ENCODE results near the gene IGSF3. TPM values are rescaled to one million over a fixed set of nuclear protein-coding genes. Genes with fewer than 3 reads are reported as not detected.

Gene IGSF3
- total and polyA plus RNA-seq, 10 of the 15 experiments (the other 5 are each of a cell fraction or from before 2014, with no cell fraction given): 1.4 to 18.0 (median 9.6) TPM

GRCh38 chr1:116561563-116561962, 106.0 kb downstream of the IGSF3 start:
- FAIRE-seq: no peak
- ATAC-seq: no peak
- RAD21 ChIA-PET (ENCODE audit: unreplicated experiment): interaction anchor here (1.3 to 1.5 kb wide), 2 partner anchors 47 to 57 kb away, joined by 3 to 4 read pairs; no protein-coding TSS in a partner anchor
- peaks cover 51% of the 10 kb centered on the region for H3K4me1 ChIP-seq (ENCODE audit: control insufficient read depth, insufficient read depth, low read length)
- peak overlapping the region; percentile 53 for H3K9ac ChIP-seq (ENCODE audit: control insufficient read depth, insufficient read depth, low read length)
- H3K27me3 ChIP-seq (replicated peaks in 1 of 2; ENCODE audit: control insufficient read depth in 2 of 2, insufficient read depth in 2 of 2, low read length in 1 of 2): no peaks in the 10 kb centered on the region
- no peak overlapping the region for H2AFZ ChIP-seq (ENCODE audit: control insufficient read depth, low read depth, low read length)
- SMC1A ChIA-PET (ENCODE audit: uncharacterized antibody, unreplicated experiment): interaction anchor here (1.0 to 7.7 kb wide), 5 partner anchors 10 to 321 kb away, joined by 3 to 128 read pairs (median 5); no protein-coding TSS in a partner anchor
- H3K79me2 ChIP-seq (ENCODE audit: control insufficient read depth, insufficient read depth, low read length): peaks cover 99% of the 10 kb centered on the region
- H3K4me2 ChIP-seq (ENCODE audit: control insufficient read depth, insufficient read depth): peak overlapping the region; percentile 95
- H3K4me3 ChIP-seq: peak overlapping the region; percentile 42
- POLR2A ChIA-PET: interaction anchor here (1.0 to 2.0 kb wide), 2 partner anchors 17 to 181 kb away, joined by 5 to 6 read pairs; no protein-coding TSS in a partner anchor
- H3K36me3 ChIP-seq (ENCODE audit: control insufficient read depth in 2 of 2, insufficient read depth in 2 of 2, low read length in 1 of 2): peaks cover 6 to 13% of the 10 kb centered on the region in 2 experiments; a peak in 3 of 4 replicates
- BruUV-seq (replicated peaks): no TSS peak
- intact Hi-C loops (cut with micrococcal nuclease; ENCODE audit: unreplicated experiment): no loop called here
- peaks cover 24% of the 10 kb centered on the region; the same call in 2 of the 3 replicates for H3K9me3 ChIP-seq (replicated peaks; ENCODE audit: control insufficient read depth, insufficient read depth, low read length)
- CTCF ChIA-PET: no interaction called here
- in situ Hi-C loops (cut with MboI): loop anchor here (25.0 kb wide), 1 partner anchor 1101 kb away; no protein-coding TSS in a partner anchor
- DNase-seq (ENCODE audit: low read depth, low spot score): no peak
- no peak for TF ChIP-seq IRF3 (IDR thresholded peaks at IDR 0.05)
- TF ChIP-seq POLR2AphosphoS2 (IDR thresholded peaks at IDR 0.05; ENCODE audit: low read depth, low read length): peak; percentile 27; the same call in 1 of the 2 replicates
- no peaks in the 10 kb centered on the region for H4K20me1 ChIP-seq (ENCODE audit: control insufficient read depth, insufficient read depth)
- H3K27ac ChIP-seq (ENCODE audit: control insufficient read depth, insufficient read depth): peak overlapping the region; percentile 100

GRCh38 chr1:116560704-116561490, 106.6 kb downstream of the IGSF3 start:
- Histone ChIP-seq H3K36me3 (ENCODE audit: control insufficient read depth in 2 of 2, insufficient read depth in 2 of 2, low read length in 1 of 2) (peaks cover 6 to 13% of the 10 kb centered on the region in 2 experiments; a peak in 3 of 4 replicates), H3K4me3 (peak overlapping the region; percentile 45), H3K4me1 (ENCODE audit: control insufficient read depth, insufficient read depth, low read length) (peaks cover 57% of the 10 kb centered on the region), H4K20me1 (ENCODE audit: control insufficient read depth, insufficient read depth) (no peaks in the 10 kb centered on the region), H3K27ac (ENCODE audit: control insufficient read depth, insufficient read depth) (peak overlapping the region; percentile 100), H3K79me2 (ENCODE audit: control insufficient read depth, insufficient read depth, low read length) (peaks cover 98% of the 10 kb centered on the region), H2AFZ (ENCODE audit: control insufficient read depth, low read depth, low read length) (no peak overlapping the region), H3K4me2 (ENCODE audit: control insufficient read depth, insufficient read depth) (peak overlapping the region; percentile 95), H3K9ac (ENCODE audit: control insufficient read depth, insufficient read depth, low read length) (peak overlapping the region; percentile 85), H3K9me3 (replicated peaks; ENCODE audit: control insufficient read depth, insufficient read depth, low read length) (peaks cover 24% of the 10 kb centered on the region; the same call in 2 of the 3 replicates), H3K27me3 (replicated peaks in 1 of 2; ENCODE audit: control insufficient read depth in 2 of 2, insufficient read depth in 2 of 2, low read length in 1 of 2) (no peaks in the 10 kb centered on the region)
- ChIA-PET CTCF (interaction anchor here (1.1 kb wide), 1 partner anchor 75 kb away, joined by 3 read pairs; no protein-coding TSS in a partner anchor), RAD21 (ENCODE audit: unreplicated experiment) (interaction anchor here (1.3 to 5.9 kb wide), 3 partner anchors 8 to 46 kb away, joined by 3 to 50 read pairs (median 12); partner anchors contain the start of gene CD58), POLR2A (interaction anchor here (1.0 to 5.9 kb wide), 4 partner anchors 9 to 180 kb away, joined by 3 to 95 read pairs (median 6); partner anchors contain the start of gene CD58), SMC1A (ENCODE audit: uncharacterized antibody, unreplicated experiment) (interaction anchor here (0.6 to 7.7 kb wide), 8 partner anchors 8 to 500 kb away, joined by 3 to 128 read pairs (median 7); partner anchors contain the start of gene TTF2)
- in situ Hi-C loops (cut with MboI) (loop anchor here (25.0 kb wide), 1 partner anchor 1101 kb away; no protein-coding TSS in a partner anchor), intact Hi-C loops (cut with micrococcal nuclease; ENCODE audit: unreplicated experiment) (loop anchor here (1.0 kb wide), 1 partner anchor 7 kb away; no protein-coding TSS in a partner anchor)
- WGBS (ENCODE audit: insufficient coverage, insufficient replicate concordance, low lambda C conversion rate, missing lambda C conversion rate): 0% methylated on average over 4 of the region's 4 CpGs
- BruUV-seq (replicated peaks): no TSS peak
- DNase-seq (ENCODE audit: low read depth, low spot score) (no peak), ATAC-seq (peak; percentile 1), FAIRE-seq (peak; percentile 7)
- TF ChIP-seq NRF1 (conservative IDR thresholded peaks at IDR 0.05; ENCODE audit: low read depth, low read length) (no peak), HSF1 (IDR thresholded peaks at IDR 0.05; ENCODE audit: low read depth, low read length) (no peak), CREB1 (IDR thresholded peaks at IDR 0.05; ENCODE audit: low read depth) (no peak), ZBTB33 (IDR thresholded peaks at IDR 0.05) (no peak), BACH1 (IDR thresholded peaks at IDR 0.05; ENCODE audit: borderline replicate concordance) (0 out of 2 replicates have a peak, but pooled peaks have one; percentile 6), PKNOX1 (IDR thresholded peaks at IDR 0.05) (peak; percentile 73; the same call in 1 of the 2 replicates)
